C4-2B (cell line): ENCODE data around the gene PACRG.

Experiments used
- CTCF ChIP-seq: fragments of 450-650 bp; conservative IDR thresholded peaks from 2 replicates; pipeline ENCODE4 v1.5.1; 2017; ENCODE audit warnings: mild to moderate bottlenecking
- ZFX ChIP-seq: fragments of 450-650 bp; IDR thresholded peaks from 2 replicates; pipeline ENCODE4 v1.6.1; 2017

- TF ChIP-seq CTCF, result no peak
- TF ChIP-seq ZFX, result no peak
Measured at GRCh38 chr6:163149279-163149848, 421.6 kb downstream of the PACRG start.
